ENCODE results near the gene CEBPG.

CEBPG gene

DNA sequence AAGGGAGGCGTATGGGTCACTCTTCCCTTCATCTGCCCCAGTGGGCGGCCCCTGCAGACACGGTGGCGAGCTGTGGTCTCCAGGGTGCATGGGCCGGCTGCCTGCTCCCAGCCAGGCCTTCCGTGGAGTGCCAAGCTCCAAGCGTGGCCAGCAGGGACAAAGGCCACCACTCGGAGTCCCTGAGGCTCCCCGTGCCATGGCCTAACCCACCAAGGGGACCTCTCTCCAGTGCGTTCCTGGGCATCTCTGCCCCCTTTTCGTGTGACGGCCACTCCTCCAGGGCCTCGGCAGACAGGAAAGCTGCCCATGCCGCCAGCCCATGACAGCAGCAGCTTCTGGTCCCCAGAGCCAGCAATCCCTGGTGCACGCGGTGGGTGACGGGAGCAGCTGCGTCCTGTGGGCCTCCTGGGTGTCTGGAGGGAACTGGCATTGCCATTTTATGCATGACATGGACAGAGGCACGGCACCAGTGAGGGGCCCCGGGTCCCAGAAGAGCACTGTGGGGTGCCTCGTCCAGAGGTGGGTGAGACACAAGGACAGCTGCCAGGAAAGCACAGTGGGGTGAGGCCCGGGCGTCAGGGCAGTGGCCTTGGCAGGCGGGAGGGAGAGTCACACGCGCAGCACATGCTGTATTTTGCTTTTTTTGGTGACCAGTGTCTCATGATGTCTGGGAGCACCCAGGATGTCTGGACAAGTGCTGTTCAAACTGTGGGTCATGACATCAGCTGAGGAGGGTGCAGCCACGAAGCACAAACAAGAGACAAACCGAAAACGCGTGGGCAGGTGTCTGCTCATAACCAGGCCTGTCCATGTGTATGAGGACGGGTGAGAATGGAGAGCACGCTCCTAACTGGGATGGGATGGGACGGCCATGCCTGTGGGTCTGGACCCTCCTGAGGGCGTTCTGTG is 32.3 kb downstream of the CEBPG start:
- no peak for DNase-seq (ENCODE audit: low spot score)

DNA sequence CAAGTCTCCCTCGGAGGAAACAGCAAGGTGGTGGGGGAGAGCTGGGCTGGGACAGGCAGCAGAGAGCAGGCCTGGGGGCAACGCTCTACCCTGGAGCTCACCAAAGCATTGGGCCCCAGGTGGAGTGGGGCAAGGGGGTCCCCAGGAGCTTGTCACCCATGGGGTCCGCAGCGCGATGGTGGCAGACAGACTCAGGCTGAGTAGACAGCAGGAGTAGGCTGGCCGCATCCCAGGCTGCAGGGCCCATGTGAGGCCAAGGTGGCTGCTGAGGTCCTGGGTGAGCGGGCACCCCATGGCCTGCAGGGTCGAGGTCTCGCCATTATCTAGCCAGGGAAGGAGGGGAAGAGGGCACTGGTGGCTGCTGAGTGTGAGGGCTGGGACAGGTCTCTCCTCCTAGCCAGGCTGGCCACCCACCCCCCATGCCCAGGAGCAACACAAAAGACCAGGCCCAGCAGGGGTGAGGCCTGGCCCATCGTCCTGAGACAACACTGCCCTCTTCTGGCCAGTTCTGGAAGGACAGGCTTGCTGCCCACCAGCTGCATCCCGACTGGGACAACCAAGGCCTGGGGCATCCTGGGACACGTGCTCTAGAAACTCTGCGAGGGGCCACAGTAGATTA is 33.1 kb downstream of the CEBPG start:
- DNase-seq (ENCODE audit: low spot score) = peak; percentile 68

DNA sequence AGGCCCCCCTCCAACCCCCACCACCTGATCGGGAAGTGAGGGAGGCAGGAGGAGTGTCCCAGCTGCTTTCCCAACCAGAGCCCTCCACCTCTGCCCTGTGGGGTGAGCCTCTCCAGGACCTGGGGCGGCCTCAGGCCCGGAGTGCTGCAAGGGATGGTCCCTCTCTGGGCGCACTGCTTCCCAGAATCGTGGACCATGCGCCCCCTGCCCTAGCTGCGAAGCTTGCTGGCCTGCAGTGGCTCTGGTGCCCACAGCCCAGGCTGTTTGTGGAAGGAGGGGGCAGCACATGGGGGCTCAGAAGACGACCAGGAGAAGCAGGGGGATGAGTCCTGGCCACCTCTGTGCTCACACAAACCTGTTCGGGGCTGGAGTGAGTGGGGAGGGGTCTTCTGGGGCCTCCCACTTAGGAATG is 33.6 kb downstream of the CEBPG start:
- DNase-seq (ENCODE audit: low spot score) = no peak

DNA sequence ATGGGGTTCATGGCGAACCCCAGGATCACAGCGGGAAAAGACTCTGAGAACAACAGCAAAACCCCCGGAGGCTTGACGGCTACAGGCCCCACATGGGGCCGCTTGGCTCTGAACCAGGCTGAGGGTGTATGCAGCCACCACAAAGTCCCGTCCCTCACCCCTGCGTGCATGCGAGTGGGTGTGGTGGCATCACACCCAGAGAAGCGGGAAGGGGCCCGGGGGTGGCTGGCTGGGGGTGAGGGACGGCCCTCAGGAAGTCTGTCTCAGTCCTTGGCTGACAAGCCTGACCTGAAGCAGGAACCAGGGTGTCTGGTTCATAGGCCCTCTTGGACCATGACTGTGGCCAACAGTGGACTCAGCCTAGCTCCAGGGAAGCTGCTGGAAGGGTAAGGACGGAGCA is 34.2 kb downstream of the CEBPG start:
- no peak for DNase-seq (ENCODE audit: low spot score)

DNA sequence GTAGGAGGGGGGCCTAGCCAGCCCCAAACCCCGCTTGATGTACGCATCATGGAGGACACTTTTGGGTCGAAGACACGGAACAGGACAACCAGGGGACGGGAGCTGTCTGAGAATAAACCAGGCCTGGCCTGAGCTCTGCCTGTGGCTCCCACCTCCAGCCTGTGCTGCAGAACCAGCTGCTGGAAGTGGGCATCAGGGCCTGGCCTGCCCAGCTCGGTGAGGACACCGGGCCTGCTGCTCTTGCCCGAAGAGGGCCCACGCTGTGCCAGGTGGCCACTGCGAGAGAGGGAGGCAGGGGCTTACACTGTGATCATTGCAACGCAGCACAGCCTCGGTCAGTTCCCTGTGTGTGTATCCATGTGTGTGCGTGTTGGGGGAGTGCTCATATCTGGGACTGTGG is 34.6 kb downstream of the CEBPG start:
- DNase-seq (ENCODE audit: low spot score) = no peak

DNA sequence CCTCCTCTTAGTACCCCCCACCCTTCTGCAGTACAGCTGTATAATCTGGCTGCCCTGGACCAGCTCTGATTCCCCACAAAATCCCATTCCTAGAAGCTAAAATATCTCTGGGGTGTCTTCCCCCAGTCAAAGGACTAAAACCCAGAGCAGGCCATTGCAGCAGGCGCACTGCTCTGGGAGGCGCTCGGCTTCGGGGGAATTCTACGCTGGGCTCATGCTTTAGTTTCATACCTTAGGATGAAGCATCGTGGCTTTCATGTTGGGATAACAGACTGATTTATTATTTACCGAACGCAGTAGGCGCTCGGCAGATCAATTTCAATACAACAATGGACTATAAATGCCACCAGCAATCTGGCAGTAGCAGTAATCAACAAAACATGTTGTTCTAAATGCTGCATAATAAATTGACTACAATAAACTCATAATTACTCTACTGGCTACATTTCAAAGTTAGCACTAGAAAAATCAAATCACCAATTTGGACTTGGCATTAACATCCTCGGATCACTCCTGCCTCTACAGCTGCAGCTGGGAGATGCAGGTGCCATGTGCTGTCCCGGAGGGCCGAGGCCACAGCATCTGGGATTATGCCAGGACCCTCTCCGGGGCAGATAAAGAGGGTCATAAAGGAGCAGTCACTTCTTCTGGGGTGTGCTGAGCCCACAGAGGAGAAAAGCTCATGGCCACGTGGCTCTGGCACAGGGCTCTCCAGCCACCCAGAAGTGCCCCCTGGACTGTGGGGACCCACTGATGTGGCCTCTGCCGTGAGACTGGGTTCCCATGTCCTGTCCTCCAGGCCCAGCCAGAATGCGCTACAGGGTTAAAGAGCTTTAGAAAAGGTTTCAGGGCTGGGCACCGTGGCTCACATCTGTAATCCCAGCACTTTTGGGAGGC is 35.3 kb downstream of the CEBPG start:
- no peak for DNase-seq (ENCODE audit: low spot score)

DNA sequence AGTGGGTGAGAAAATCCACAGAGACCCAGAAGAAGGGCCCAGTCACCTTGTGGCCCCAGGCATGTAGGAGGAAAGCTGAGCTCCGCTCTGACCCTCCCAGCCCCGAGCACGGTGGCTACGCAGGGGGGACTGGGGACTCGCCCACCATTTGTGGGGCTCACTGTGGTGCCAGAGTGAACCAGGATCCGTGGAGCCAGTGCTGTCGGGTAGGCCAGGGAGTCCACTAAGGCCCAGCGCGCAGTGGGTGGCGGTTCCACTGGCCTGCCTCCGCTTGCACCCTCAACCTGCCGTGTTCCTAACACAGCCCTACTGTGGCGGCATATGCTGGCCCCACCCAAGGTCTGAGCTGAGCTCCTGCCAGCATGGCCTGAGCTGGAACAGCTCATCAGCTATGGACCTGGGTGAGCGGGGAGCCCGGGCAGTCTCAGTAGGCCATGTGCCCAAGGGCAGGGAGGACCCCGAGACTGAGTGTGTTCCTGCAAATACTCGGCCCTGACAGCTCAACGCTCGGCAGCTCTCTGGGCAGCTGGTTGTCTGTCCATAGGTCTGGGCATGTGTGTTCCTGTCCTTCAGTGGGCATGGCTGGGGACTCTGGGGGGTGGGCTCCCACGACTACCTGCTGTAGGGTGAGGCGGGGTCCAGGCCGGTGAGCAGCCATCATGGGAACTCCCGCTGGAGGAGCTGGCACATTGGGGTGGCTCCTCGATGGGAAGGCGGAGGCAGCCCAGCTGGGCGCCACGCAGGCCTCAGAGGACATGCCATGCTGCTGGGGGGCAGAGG is 36.6 kb downstream of the CEBPG start:
- DNase-seq (ENCODE audit: low spot score) = no peak

DNA sequence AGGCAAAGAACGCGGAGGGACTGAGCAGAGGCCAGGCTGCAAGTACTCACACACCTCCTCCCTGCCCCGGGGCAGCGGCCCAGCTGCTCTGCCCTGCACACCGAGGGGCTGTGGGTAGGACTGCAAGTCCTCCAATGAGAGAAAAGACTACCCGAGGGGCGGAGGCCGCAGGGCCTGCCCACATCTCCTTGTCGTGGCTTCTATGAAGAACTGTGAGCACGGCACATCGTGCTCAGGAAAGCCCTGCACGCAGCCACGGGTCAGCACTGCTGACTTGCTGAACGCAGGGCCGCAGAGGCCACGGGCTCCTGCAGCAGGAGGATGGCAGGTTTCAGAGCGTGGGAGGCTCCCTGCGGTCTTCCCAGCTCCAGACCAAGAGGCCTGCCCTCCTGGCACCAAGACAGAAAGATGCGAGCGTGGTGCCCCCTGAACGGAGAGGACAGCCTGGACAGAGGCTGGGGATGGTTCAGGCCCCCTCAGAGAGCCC is 37.4 kb downstream of the CEBPG start:
- peak; percentile 54 for DNase-seq (ENCODE audit: low spot score)

DNA sequence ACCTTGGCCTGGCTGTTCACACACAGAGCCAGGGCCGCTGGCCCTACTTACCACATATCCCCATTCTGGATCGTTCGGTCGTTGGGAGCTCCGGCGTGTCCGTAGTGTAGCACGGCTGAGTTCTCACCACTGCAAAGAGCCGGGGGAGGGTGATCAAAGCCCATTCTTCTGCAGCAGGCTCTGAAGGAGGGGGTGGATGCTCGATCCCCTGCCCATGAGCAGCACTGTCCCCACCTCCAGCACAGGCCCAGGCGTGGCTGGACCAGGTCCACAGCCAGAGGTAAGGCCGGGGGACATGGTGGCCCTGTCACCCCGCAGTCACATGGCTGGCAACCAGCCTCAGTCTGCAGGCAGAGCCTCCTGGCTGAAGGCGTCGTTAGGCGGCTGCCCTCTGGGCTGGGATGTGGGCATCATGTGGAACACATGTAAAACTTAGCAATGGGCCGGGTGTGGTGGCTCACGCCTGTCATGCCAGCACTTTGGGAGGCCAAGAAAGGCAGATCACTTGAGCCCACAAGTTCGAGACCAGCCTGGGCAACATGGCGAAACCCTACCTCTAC is 38.2 kb downstream of the CEBPG start:
- no peak for DNase-seq (ENCODE audit: low spot score)

DNA sequence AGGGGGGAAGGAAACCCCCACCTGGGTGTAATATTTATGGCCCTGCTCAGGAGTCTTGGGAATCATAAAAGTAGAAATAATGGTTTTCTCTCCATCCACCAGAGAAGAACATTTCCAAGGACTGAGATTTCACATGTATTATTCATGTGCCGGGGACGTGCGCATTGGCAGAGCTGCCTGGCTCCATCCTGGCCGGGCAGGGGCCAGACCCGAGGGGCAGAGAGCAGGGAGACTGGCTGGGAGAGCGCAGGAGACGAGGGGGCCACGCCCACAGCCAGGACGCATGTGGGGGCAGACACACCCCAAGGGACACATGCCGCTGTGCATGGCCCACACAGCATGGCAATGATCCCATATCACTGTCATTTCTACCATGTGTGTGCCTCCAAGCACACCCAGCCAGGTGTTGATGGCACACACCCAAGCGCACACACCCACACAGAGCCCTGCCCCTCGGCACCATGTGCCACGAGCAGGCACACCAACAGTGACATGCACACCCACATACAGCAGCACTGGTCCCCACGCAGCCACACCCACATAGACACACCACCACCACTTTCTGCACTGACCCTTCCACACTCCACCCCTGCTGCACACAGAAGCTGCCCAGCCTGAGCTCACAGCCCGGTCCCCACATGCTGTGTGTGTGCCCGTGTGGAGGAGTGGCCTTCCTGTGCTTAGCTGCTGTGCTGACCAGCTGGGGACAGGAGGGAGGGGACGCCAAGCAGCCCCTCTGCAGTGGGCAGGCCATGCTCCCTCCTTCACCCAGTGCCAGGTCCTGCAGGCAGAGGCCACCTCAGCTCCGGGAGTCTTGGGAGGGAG is 39.3 kb downstream of the CEBPG start:
- DNase-seq (ENCODE audit: low spot score) = no peak

DNA sequence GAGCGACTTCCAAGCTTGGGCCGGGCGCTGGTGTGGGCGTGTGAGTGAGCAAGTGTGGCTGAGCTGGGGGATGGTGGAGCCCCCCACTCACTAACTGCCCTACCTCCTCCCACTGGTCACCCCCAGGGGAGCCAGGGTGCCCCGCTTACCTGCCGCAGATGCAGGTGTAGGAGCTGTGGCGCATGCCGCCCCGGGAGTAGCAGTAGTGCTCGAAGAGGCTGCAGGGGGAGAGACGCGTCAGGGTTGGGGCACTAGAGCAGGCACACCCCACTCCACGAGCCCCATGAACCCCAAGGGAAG is 39.9 kb downstream of the CEBPG start:
- no peak for DNase-seq (ENCODE audit: low spot score)

DNA sequence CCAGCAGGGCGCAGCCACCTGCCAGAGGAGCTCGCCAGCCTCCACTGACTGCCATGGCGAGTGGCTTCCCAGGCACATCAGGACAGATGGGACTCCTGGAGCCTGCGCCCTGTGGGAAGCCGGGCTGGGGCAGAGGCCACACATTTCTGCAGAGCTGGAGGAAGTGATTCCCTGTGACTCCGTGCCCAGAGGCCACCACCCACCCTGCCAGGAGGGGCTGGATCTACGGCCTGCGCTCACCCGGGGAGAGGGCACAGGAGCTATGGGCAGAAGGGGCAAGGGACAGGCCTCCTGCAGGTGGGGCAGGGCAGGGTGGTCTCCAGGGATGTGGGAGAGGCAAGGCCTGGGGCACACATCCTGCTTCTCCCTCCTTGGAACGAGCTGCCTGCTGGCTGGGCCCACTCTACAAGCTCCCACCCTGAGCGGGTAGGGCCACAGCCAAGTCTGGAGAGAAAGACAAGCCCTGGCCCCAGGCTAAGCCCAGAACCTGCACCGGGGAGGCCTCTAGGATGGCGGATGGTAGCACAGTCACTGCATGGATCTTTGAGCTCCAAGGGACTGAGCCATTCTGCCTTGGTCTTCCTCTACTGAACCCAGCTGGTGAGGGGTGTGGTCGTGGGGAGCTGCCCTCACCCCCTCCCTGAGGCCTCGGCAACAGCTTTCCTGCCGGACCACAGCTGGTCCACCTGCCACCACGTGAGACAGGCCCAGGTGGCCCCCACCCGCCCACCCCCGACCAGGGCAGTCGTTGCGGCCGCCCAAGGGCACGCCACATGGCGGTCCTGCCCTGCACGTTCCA is 40.6 kb downstream of the CEBPG start:
- no peak for DNase-seq (ENCODE audit: low spot score)

DNA sequence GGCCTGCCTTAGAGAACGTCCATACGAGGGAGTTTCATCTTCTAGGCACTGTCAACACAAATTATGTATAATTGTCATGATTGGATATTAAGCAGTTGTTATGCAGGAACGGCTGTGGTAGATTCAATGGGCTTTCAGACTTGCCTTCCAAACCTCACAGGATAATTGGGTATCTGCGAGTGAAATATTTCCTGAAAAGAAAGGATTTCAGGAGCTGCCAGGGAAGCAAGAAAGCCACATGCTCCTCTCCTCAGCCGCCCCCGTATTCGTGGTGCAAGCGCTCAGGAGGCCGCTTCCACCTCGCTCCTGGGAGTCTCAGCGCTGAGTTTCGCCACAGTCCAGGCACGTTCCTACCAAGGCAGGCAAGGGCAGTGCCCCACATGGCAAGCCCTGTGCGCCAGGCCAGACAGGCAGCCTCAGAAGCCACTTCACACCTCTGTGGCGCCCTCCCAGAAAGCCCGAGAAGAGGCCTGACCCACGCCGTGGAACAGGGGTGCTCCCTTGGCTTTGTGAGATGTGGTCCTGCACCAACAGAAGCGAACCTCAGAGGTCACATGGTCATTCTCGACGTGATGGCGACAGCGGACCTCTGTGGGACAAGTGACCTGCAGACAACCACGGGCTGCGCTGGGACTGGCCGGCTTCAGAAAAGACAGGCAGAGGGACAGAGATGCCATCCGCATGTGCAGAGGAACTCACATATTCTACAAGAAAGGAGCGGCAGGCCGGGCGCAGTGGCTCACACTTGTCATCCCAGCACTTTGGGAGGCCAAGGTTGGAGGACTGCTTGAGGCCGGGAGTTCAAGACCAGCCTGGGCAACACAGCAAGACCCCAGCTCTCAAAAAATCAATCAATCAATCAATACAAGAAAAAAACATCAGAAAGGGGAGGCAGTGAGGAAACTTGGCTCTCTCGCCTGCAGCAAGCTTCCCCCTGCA is 41.4 kb downstream of the CEBPG start:
- DNase-seq (ENCODE audit: low spot score) = peak; percentile 84

DNA sequence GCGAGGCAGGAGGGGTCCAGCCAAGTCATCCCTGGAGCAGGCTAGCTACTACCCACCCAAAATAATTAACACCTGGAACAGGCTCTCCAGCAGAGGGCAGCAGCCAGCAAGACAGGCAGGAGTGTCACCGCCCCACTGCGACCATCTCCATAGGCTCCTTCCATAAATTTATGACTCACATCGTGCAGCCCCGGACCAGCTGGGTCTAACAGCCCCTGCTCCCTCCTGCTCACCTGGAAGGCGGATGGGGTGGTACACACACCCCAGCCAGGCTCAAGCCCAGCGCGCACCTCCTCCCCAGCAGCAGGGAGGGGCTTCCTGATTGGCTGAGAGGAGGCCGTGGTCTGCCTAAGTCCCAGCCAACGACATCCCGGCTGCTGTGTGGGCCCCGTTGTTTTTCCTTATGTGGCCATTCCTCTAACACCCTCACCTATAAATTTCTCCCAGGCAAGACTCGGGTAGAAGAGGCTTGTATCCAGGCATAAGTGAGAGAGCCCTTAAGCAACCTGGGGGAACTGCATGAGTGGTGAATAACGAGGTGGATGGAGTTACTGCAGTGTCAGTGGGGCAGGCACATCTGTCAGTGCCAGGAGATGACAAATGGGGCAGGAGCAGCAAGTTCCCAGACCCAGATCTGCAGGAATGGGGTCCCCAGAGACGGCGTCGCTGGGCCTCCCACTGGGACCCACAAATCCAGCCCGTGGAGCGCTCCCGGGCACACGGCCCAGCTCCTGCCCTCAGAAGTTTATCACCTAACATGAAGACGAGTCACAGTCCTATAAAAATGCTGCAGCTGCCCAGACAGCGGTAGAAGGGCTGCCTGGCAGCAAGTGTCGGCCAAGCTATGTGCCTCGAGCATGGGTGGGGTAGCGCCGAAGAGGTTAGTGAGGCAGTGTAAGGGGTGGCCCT is 43.1 kb downstream of the CEBPG start:
- DNase-seq (ENCODE audit: low spot score) = peak; percentile 79

DNA sequence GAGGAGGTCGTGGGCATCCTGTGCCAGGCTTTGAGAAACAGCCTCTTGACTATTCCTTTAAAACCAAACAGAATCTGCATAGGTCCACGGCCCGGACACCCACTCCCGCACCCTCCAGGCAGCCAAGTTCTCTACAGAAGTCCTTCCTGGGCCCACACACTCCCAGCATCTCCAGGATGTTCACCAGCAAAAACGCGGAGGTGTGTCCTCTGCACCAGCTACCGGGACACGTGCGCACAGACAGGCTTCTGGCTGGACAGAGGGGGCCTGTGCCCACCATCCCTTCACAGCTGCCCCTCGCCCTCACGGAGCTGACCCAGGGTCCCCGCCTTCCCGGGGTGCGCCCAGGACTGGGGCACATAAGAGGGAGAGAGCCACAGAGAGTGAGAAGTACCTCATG is 44.2 kb downstream of the CEBPG start:
- DNase-seq (ENCODE audit: low spot score) = no peak

DNA sequence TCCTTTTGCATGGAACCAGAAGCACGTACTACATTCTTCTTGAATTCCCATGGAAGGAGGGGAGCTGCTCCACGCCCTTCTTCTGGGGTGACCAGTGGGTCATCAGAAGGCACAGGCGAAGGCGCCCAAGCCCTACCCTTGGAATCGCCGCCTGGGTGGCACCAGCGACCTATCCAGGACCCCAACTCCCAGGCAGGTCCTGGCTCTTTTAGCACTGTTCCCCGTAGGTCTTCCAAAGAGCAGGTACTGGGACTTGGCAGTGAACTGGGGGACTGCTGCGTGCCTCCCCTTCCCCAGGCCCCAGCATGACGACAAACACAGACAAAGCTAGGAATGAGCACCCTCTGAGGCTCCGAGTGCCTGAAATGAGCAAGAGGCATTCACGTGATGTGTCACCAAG is 45.0 kb downstream of the CEBPG start:
- DNase-seq (ENCODE audit: low spot score) = no peak

Measured in SK-N-DZ (cell line).